HG03432 (cell line): Measurements from ENCODE around the gene RPSA.
A peak's percentile ranks its signal among the peaks of the same experiment; 100 is the strongest.
"Not testable (repeated sequence)": the region's sequence is repeated elsewhere in the genome, so short reads cannot be mapped to it uniquely, and the experiment has no call there.

Experiments used
- ATAC-seq: cut with Tn5 transposase; IDR thresholded peaks from one replicate; pipeline ENCODE4 v1.9.1; 2021; ENCODE audit warnings: mild to moderate bottlenecking, moderate library complexity; ENCODE audit not compliant: unreplicated experiment

The RPSA gene

GRCh38 chr3:39418556-39419225 lies 12.2 kb downstream of the RPSA start:
- not testable (repeated sequence) for ATAC-seq

GRCh38 chr3:39419742-39420315 lies 13.3 kb downstream of the RPSA start:
- ATAC-seq: no peak

- ATAC-seq: no peak
Observed at GRCh38 chr3:39420543-39420942, 14.0 kb downstream of the RPSA start.

- ATAC-seq: no peak
Observed at GRCh38 chr3:39423436-39423970, 17.0 kb downstream of the RPSA start.

- ATAC-seq: no peak
Observed at GRCh38 chr3:39426312-39426711, 19.8 kb downstream of the RPSA start.

- ATAC-seq: no peak
Observed at GRCh38 chr3:39427506-39427905, 21.0 kb downstream of the RPSA start.

- no peak for ATAC-seq
Observed at GRCh38 chr3:39428745-39429201, 22.3 kb downstream of the RPSA start.

- no peak for ATAC-seq
Observed at GRCh38 chr3:39429466-39429865, 22.9 kb downstream of the RPSA start.

GRCh38 chr3:39432342-39432741 lies 25.8 kb downstream of the RPSA start:
- no peak for ATAC-seq

GRCh38 chr3:39433642-39434041 lies 27.1 kb downstream of the RPSA start:
- no peak for ATAC-seq

GRCh38 chr3:39434574-39434973 lies 28.1 kb downstream of the RPSA start:
- ATAC-seq: peak; percentile 93

GRCh38 chr3:39435006-39435748 lies 28.7 kb downstream of the RPSA start:
- ATAC-seq: peak; percentile 21

- no peak for ATAC-seq
Observed at GRCh38 chr3:39438880-39439279, 32.4 kb downstream of the RPSA start.

GRCh38 chr3:39440316-39440715 lies 33.8 kb downstream of the RPSA start:
- no peak for ATAC-seq

- no peak for ATAC-seq
Observed at GRCh38 chr3:39443530-39443929, 37.0 kb downstream of the RPSA start.

GRCh38 chr3:39445927-39446326 lies 39.4 kb downstream of the RPSA start:
- ATAC-seq: no peak

GRCh38 chr3:39446444-39446843 lies 39.9 kb downstream of the RPSA start:
- no peak for ATAC-seq

- ATAC-seq: peak; percentile 88
Observed at GRCh38 chr3:39447637-39448483, 41.3 kb downstream of the RPSA start.

GRCh38 chr3:39448506-39449233 lies 42.1 kb downstream of the RPSA start:
- ATAC-seq: no peak

- no peak for ATAC-seq
Observed at GRCh38 chr3:39449796-39450195, 43.3 kb downstream of the RPSA start.
